ENCODE data around the gene RAB42. TPM values are rescaled to one million over a fixed set of nuclear protein-coding genes. Genes with fewer than 3 reads are reported as not detected.
A peak's percentile ranks its signal among the peaks of the same experiment; 100 is the strongest.

Gene RAB42
- total and polyA plus RNA-seq, 10 of the 15 experiments (the other 5 are each of a cell fraction or from before 2014, with no cell fraction given): 0.16 to 4.5 (median 0.49) TPM

DNA sequence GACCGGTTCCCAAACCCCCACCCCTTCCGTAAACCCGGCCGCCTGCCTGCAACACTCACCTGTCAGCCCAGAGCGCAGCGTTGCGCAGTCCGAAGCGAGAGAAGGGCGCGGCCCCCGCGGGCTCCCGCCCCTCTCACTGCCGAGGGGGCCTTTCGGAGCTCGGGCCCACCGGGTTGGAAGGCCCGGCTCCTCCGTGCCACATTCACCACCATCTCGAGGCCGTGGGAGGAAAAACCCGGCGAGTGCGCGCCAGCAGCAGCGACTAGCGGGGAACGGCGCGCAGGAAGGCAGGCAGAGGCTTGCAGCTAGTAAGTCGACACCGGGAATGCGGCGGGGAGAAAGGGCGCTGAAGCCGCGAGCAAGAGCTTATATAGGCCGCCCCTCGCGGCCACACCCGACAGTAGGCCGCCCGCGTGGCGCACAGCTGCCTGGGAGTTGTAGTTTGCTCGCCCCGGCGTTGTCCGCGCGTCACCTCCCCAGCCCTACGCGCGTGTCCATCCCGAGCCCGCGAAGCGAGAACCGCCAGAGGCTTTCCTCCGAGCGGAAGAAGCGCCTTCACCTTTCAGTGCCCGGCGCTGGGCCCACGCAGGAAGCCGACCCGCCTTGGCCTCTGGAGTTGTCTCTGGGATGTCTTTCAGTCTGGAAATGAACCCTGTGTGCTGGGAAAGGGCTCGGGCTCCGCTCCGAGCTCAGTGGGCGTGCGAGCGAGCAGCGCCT, 10.4 kb upstream of the RAB42 start (continued):
- TF ChIP-seq MEF2B (IDR thresholded peaks at IDR 0.05; ENCODE audit: partially characterized antibody, poor library complexity, severe bottlenecking): peak; percentile 44
- no peak for TF ChIP-seq ZZZ3 (IDR thresholded peaks at IDR 0.05; ENCODE audit: control insufficient read depth, insufficient read length, low read depth)
- peak; percentile 96; the same call in 1 of the 2 replicates for TF ChIP-seq RB1 (IDR thresholded peaks at IDR 0.05; ENCODE audit: borderline replicate concordance)
- TF ChIP-seq MEF2A (IDR thresholded peaks at IDR 0.05; ENCODE audit: insufficient read depth, low read depth, low read length): 0 out of 2 replicates have a peak, but pooled peaks have one; percentile 58
- peak; percentile 99 for TF ChIP-seq POU2F2 (IDR thresholded peaks at IDR 0.05; ENCODE audit: borderline replicate concordance, low read depth, low read length)

GRCh38 chr1:28582248-28582615, 9.8 kb upstream of the RAB42 start:
- Histone ChIP-seq H3K4me1 (ENCODE audit: control insufficient read depth, insufficient read depth, low read length) (peaks cover 13% of the 10 kb centered on the region), H3K4me2 (ENCODE audit: control insufficient read depth, insufficient read depth) (peak overlapping the region; percentile 56), H4K20me1 (ENCODE audit: control insufficient read depth, insufficient read depth) (peaks cover 12% of the 10 kb centered on the region), H3K9ac (ENCODE audit: control insufficient read depth, insufficient read depth, low read length) (peak overlapping the region; percentile 60), H3K4me3 (peak overlapping the region; percentile 99), H3K9me3 (replicated peaks; ENCODE audit: control insufficient read depth, insufficient read depth, low read length) (no peaks in the 10 kb centered on the region), H3K27ac (ENCODE audit: control insufficient read depth, insufficient read depth) (peak overlapping the region; percentile 55), H3K79me2 (ENCODE audit: control insufficient read depth, insufficient read depth, low read length) (peaks cover 38% of the 10 kb centered on the region), H3K27me3 (replicated peaks in 1 of 2; ENCODE audit: control insufficient read depth in 2 of 2, insufficient read depth in 2 of 2, low read length in 1 of 2) (no peaks in the 10 kb centered on the region), H3K36me3 (ENCODE audit: control insufficient read depth in 2 of 2, insufficient read depth in 2 of 2, low read length in 1 of 2) (peaks cover 13 to 33% of the 10 kb centered on the region in 2 experiments), H2AFZ (ENCODE audit: control insufficient read depth, low read depth, low read length) (peak overlapping the region; percentile 96)
- FAIRE-seq (no peak), ATAC-seq (peak; percentile 2), DNase-seq (ENCODE audit: low read depth, low spot score) (no peak)
- ChIA-PET SMC1A (ENCODE audit: uncharacterized antibody, unreplicated experiment) (interaction anchor here (0.9 to 7.6 kb wide), 11 partner anchors 9 to 497 kb away, joined by 3 to 83 read pairs (median 4); partner anchors contain the start of genes RAB42, TAF12 and TRNAU1AP), RAD21 (ENCODE audit: unreplicated experiment) (interaction anchor here (0.6 to 6.3 kb wide), 18 partner anchors 8 to 809 kb away, joined by 3 to 108 read pairs (median 4); partner anchors contain the start of genes GMEB1, PHACTR4, STX12 and TAF12), POLR2A (interaction anchor here (0.6 to 8.6 kb wide), 20 partner anchors 8 to 347 kb away, joined by 3 to 132 read pairs (median 6); partner anchors contain the start of genes ATP5IF1, RCC1, TAF12 and TRNAU1AP), CTCF (interaction anchor here (0.7 to 5.5 kb wide), 9 partner anchors 11 to 333 kb away, joined by 3 to 49 read pairs (median 11); partner anchors contain the start of genes TAF12 and TRNAU1AP)
- under 1% methylated on average over 10 of the region's 10 CpGs for WGBS (ENCODE audit: insufficient coverage, insufficient replicate concordance, low lambda C conversion rate, missing lambda C conversion rate)
- BruUV-seq (replicated peaks): TSS peak; percentile 99
- intact Hi-C loops (cut with micrococcal nuclease; ENCODE audit: unreplicated experiment) (no loop called here), in situ Hi-C loops (cut with MboI) (no loop called here)
- no peak for TF ChIP-seq CHD1 (IDR thresholded peaks at IDR 0.05; ENCODE audit: low read depth, low read length)
- no peak for TF ChIP-seq ETV6 (conservative IDR thresholded peaks at IDR 0.05 in 1 of 2, IDR thresholded peaks at IDR 0.05 in 1 of 2; ENCODE audit: borderline replicate concordance in 1 of 2, low read depth in 1 of 2)
- TF ChIP-seq CTCF (IDR thresholded peaks at IDR 0.05 in 2 of 3, conservative IDR thresholded peaks at IDR 0.05 in 1 of 3; ENCODE audit: control insufficient read depth in 2 of 3, extremely low read depth in 1 of 3, insufficient read depth in 1 of 3, low read depth in 3 of 3, low read length in 3 of 3): no peak
- no peak for TF ChIP-seq ZNF24 (IDR thresholded peaks at IDR 0.05)
- no peak for TF ChIP-seq PBX3 (IDR thresholded peaks at IDR 0.05; ENCODE audit: insufficient replicate concordance, low read depth, low read length)
- TF ChIP-seq KAT2A (conservative IDR thresholded peaks at IDR 0.05; ENCODE audit: control insufficient read depth, low read depth, low read length): no peak
- no peak for TF ChIP-seq ZNF622 (IDR thresholded peaks at IDR 0.05)
- TF ChIP-seq SUZ12 (IDR thresholded peaks at IDR 0.05; ENCODE audit: unreplicated experiment): no peak
- TF ChIP-seq NFIC (IDR thresholded peaks at IDR 0.05; ENCODE audit: low read depth, low read length): no peak

Measured in GM12878 (cell line).